Keratinocyte (primary cell): ENCODE results near the gene PTK7. TPM values are rescaled to one million over a fixed set of nuclear protein-coding genes. Genes with fewer than 3 reads are reported as not detected.

Experiments
- DNase-seq: peaks from one replicate; pipeline ENCODE4 v3.0.0-alpha.2; 2011; ENCODE audit warnings: low read depth, missing footprints, low spot score
- FAIRE-seq: peaks from 2 replicates; lab custom pipeline; 2011; peaks lifted over from hg19 to GRCh38; lab: Jason Lieb, UNC
- H2AFZ ChIP-seq: 2 replicates; pipeline ENCODE4 v1.6.0; 2012; ENCODE audit warnings: low read length, control low read depth, inconsistent platforms; ENCODE audit not compliant: control insufficient read depth
- H3K27ac ChIP-seq: 2 replicates; pipeline ENCODE4 v1.5.1; 2011; ENCODE audit warnings: low read length; ENCODE audit not compliant: control insufficient read depth, insufficient read depth
- H3K27me3 ChIP-seq: 3 replicates; pipeline ENCODE4 v1.6.0; 2011; ENCODE audit warnings: low read length; ENCODE audit not compliant: control insufficient read depth, insufficient read depth; ENCODE audit errors: extremely low read depth
- H3K36me3 ChIP-seq, 2 experiments: 2 replicates in 1 of 2; 3 replicates in 1 of 2; pipeline ENCODE4 v1.5.1; 2011; ENCODE audit warnings: low read length in 2 of 2, mild to moderate bottlenecking in 1 of 2; ENCODE audit not compliant: control insufficient read depth in 2 of 2, insufficient read depth in 2 of 2; ENCODE audit errors: extremely low read depth in 1 of 2
- H3K4me1 ChIP-seq: 3 replicates; pipeline ENCODE4 v1.5.1; 2011; ENCODE audit warnings: low read length; ENCODE audit not compliant: control insufficient read depth, insufficient read depth; ENCODE audit errors: extremely low read depth
- H3K4me2 ChIP-seq: 3 replicates; pipeline ENCODE4 v1.6.0; 2011; ENCODE audit warnings: low read depth, low read length; ENCODE audit not compliant: control insufficient read depth, insufficient read depth; ENCODE audit errors: extremely low read depth
- H3K4me3 ChIP-seq, 3 experiments: fragments of 200-600 bp in 1 of 3; sonication (generic) in 1 of 3; 2 replicates in 2 of 3; 3 replicates in 1 of 3; pipeline ENCODE4 v1.5.1; 2011 to 2016; ENCODE audit warnings: low read length in 3 of 3, mild to moderate bottlenecking in 3 of 3, control low read depth in 2 of 3, inconsistent platforms in 1 of 3, low read depth in 1 of 3, mixed read lengths in 1 of 3, mixed run types in 1 of 3, moderate library complexity in 1 of 3; ENCODE audit not compliant: control insufficient read depth in 2 of 3, insufficient read depth in 2 of 3; ENCODE audit errors: extremely low read depth in 1 of 3
- H3K79me2 ChIP-seq: 2 replicates; pipeline ENCODE4 v1.6.0; 2012; ENCODE audit warnings: low read length; ENCODE audit not compliant: control insufficient read depth, insufficient read depth
- H3K9ac ChIP-seq: 3 replicates; pipeline ENCODE4 v1.6.0; 2011; ENCODE audit warnings: low read length; ENCODE audit not compliant: control insufficient read depth, insufficient read depth; ENCODE audit errors: extremely low read depth
- H3K9me1 ChIP-seq: 3 replicates; pipeline ENCODE4 v1.6.0; 2011; ENCODE audit warnings: low read length; ENCODE audit not compliant: control insufficient read depth, insufficient read depth; ENCODE audit errors: extremely low read depth
- H3K9me3 ChIP-seq: 2 replicates; pipeline ENCODE4 v1.5.1; 2012; ENCODE audit warnings: low read depth, low read length; ENCODE audit not compliant: control insufficient read depth
- H4K20me1 ChIP-seq: 3 replicates; pipeline ENCODE4 v1.6.0; 2011; ENCODE audit warnings: low read length; ENCODE audit not compliant: control insufficient read depth, insufficient read depth; ENCODE audit errors: extremely low read depth
- EZH2 ChIP-seq: IDR thresholded peaks from one replicate; pipeline ENCODE4 v1.6.1; 2012; ENCODE audit warnings: inconsistent platforms, mild to moderate bottlenecking, low read length, moderate library complexity
- dilution Hi-C: fragments of 300-500 bp; cut with MboI; formaldehyde crosslinking; loops from one replicate; pipeline ENCODE4 v1.7.0; 2020; ENCODE audit warnings: low sequenced_read_pairs; ENCODE audit not compliant: extremely low pct_ligation_motif_present
- polyA plus RNA-seq, 5 experiments: library from polyadenylated mRNA; depleted of rRNA in 3 of 5; stranded (reverse) in 3 of 5; stranded (forward) in 1 of 5; unstranded in 1 of 5; fragments of >200 nt; gene quantifications; 1 replicate in 1 of 5; 2 replicates in 3 of 5; 3 replicates in 1 of 5; pipeline versions ENCODE4 v1.2.1 to v1.2.3, GENCODE V29; 2011 to 2012; ENCODE audit warnings: missing spikeins in 2 of 5, low read depth in 1 of 5, low replicate concordance in 1 of 5
- TF ChIP-seq, protein P1 (sequence below), 3 experiments: IDR thresholded peaks in 1 of 3; conservative IDR thresholded peaks in 1 of 3; optimal IDR thresholded peaks in 1 of 3; 2 replicates in 2 of 3; 3 replicates in 1 of 3; pipeline versions ENCODE3 to v1.5.1; 2011; ENCODE audit warnings: low read length in 3 of 3, mild to moderate bottlenecking in 3 of 3, moderate library complexity in 2 of 3, control low read depth in 1 of 3, inconsistent platforms in 1 of 3; ENCODE audit not compliant: insufficient read depth in 2 of 3; ENCODE audit errors: extremely low read depth in 1 of 3

The PTK7 gene
- polyA plus RNA-seq, 1 donor (not counting 4 experiments of a cell fraction or from before 2014, with no cell fraction given): 58.8 TPM

DNA sequence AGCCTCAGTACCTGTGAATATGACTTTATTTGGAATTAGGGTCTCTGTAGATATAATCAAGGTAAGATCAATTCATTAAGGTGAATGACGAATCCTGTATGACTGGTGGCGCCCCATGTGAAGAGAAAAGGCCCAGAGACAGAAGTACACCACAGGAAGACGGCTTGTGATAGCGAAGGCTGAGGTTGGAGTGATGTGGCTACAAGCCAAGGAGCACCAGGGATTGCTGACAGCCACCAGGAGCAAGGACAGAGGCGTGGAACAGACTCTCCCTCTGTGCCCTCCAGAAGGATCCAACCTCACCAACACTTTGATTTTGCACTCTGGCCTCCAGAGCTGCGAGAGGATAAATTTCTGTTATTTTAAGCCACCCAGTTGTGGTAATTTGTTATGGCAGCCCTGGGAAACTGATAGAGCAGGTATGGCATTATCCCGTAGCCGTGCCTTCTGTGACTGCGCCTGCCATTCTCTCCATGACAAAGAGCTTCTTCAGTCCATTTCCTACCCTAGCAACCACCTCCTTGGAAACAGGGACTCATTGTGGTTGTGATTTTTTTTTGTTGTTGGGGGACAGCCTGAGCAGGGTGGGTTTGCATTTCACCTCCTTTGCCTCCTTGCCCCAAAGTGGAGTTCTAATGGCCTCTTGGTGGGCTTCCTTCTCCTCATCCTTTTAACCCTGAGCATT, 29.6 kb downstream of the PTK7 start:
- no peak for FAIRE-seq
- Histone ChIP-seq H3K4me3 (no peak overlapping the region), H3K9me1 (no peaks in the 10 kb centered on the region), H4K20me1 (no peaks in the 10 kb centered on the region), H3K27ac (no peak overlapping the region), H3K4me2 (no peak overlapping the region), H3K9ac (no peak overlapping the region), H3K27me3 (no peaks in the 10 kb centered on the region), H3K9me3 (no peaks in the 10 kb centered on the region), H3K4me1 (peaks cover 14% of the 10 kb centered on the region), H3K36me3 (peaks cover 0 to 3% of the 10 kb centered on the region in 2 experiments), H2AFZ (no peak overlapping the region), H3K79me2 (peaks cover 64% of the 10 kb centered on the region)
- dilution Hi-C loops: no loop called here
- DNase-seq: no peak
- no peak for TF ChIP-seq EZH2
- TF ChIP-seq, protein P1, sequence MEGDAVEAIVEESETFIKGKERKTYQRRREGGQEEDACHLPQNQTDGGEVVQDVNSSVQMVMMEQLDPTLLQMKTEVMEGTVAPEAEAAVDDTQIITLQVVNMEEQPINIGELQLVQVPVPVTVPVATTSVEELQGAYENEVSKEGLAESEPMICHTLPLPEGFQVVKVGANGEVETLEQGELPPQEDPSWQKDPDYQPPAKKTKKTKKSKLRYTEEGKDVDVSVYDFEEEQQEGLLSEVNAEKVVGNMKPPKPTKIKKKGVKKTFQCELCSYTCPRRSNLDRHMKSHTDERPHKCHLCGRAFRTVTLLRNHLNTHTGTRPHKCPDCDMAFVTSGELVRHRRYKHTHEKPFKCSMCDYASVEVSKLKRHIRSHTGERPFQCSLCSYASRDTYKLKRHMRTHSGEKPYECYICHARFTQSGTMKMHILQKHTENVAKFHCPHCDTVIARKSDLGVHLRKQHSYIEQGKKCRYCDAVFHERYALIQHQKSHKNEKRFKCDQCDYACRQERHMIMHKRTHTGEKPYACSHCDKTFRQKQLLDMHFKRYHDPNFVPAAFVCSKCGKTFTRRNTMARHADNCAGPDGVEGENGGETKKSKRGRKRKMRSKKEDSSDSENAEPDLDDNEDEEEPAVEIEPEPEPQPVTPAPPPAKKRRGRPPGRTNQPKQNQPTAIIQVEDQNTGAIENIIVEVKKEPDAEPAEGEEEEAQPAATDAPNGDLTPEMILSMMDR (optimal IDR thresholded peaks at IDR 0.05 in 1 of 3, IDR thresholded peaks at IDR 0.05 in 1 of 3, conservative IDR thresholded peaks at IDR 0.05 in 1 of 3; ENCODE audit: extremely low read depth in 1 of 3, insufficient read depth in 2 of 3, low read length in 3 of 3): no peak

DNA sequence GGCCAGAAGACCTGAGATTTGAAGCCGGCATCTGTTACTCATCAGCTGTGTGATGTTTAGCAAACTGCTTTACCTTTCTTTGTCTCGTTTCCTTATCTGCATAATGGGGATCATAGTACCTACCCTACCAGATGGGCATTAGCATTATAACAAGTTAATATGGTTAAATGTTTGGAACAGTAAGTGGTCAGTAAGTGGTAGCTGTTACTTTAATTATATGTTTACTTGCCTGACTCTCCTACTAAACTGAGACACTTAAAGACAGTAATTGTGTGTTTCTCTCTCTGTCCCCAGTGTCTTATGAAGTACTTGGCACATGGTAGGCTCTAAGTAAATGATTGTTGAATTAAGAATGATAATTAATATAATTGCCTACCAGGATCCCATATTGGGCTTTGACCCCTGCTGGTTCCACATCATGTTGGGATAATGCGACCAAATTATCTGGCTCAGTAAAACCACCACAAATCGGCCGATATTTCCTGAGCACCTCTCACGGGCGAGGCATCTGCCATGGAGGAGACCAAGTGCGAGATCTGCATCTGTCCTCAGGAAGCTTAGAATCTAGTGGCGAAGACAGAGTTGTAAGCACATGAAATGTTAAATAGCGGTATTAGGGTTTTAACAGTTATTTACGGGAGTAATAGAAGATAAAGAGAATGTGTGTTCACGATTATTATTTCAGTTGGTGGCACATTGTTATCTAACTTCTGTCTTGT, 31.4 kb downstream of the PTK7 start:
- H3K4me3 ChIP-seq: no peak overlapping the region
- H3K27ac ChIP-seq: no peak overlapping the region
- H3K9me3 ChIP-seq: no peaks in the 10 kb centered on the region
- no peaks in the 10 kb centered on the region for H3K9me1 ChIP-seq
- H3K79me2 ChIP-seq: peaks cover 65% of the 10 kb centered on the region
- DNase-seq (no peak), FAIRE-seq (no peak)
- H2AFZ ChIP-seq: no peak overlapping the region
- no peak overlapping the region for H3K9ac ChIP-seq
- H3K27me3 ChIP-seq: no peaks in the 10 kb centered on the region
- H3K36me3 ChIP-seq: peaks cover 0 to 3% of the 10 kb centered on the region in 2 experiments
- dilution Hi-C loops: no loop called here
- H4K20me1 ChIP-seq: no peaks in the 10 kb centered on the region
- TF ChIP-seq, protein P1 (optimal IDR thresholded peaks at IDR 0.05 in 1 of 3, IDR thresholded peaks at IDR 0.05 in 1 of 3, conservative IDR thresholded peaks at IDR 0.05 in 1 of 3; ENCODE audit: extremely low read depth in 1 of 3, insufficient read depth in 2 of 3, low read length in 3 of 3): no peak
- TF ChIP-seq EZH2: no peak
- peaks cover 14% of the 10 kb centered on the region for H3K4me1 ChIP-seq
- no peak overlapping the region for H3K4me2 ChIP-seq
